Head of caudate nucleus (tissue), 42 donors: ENCODE results near the gene EFNA1.
"Not testable (repeated sequence)": the region's sequence is repeated elsewhere in the genome, so short reads cannot be mapped to it uniquely, and the experiment has no call there.

Experiments used
- DNase-seq, 42 donors: peaks; one replicate each; pipeline versions ENCODE4 v3.0.0 to v3.0.0-alpha.2; 2020 to 2021; ENCODE audit warnings: mixed read lengths in 7 of 42
- intact Hi-C: fragments of 100-400 bp; cut with DNase I; formaldehyde crosslinking; loops from one replicate; pipeline ENCODE4 v1.15.0; 2022

Gene EFNA1

GRCh38 chr1:155134322-155134721 lies 6.6 kb downstream of the EFNA1 start:
- no peak for DNase-seq
- intact Hi-C loops: no loop called here

- intact Hi-C loops: no loop called here
- peak; percentile 56 to 96 (median 85) for DNase-seq
Observed at GRCh38 chr1:155134880-155135414, 7.3 kb downstream of the EFNA1 start.

- intact Hi-C loops: no loop called here
- DNase-seq: peak; percentile 83 to 97 (median 94)
Observed at GRCh38 chr1:155135415-155136028, 7.8 kb downstream of the EFNA1 start, which contains the start of gene SLC50A1. Gene SLC50A1 (plus strand): TSS chr1:155135852. CDS start chr1:155135912, 60 bp downstream.

GRCh38 chr1:155136748-155137147 lies 9.1 kb downstream of the EFNA1 start:
- intact Hi-C loops: no loop called here
- DNase-seq: peak in 2 of 42 donors; percentile 9 to 13

- intact Hi-C loops: no loop called here
- no peak for DNase-seq
Observed at GRCh38 chr1:155137154-155137949, 9.7 kb downstream of the EFNA1 start.

GRCh38 chr1:155139895-155140629 lies 12.4 kb downstream of the EFNA1 start, which contains the start of gene DPM3:
Gene DPM3 (minus strand): TSS chr1:155140531. CDS start chr1:155140240, 291 bp downstream.
- peak; percentile 87 to 97 (median 95) for DNase-seq
- intact Hi-C loops: no loop called here

- intact Hi-C loops: no loop called here
- no peak for DNase-seq
Observed at GRCh38 chr1:155140630-155140953, 12.9 kb downstream of the EFNA1 start.

GRCh38 chr1:155141749-155142148 lies 14.1 kb downstream of the EFNA1 start:
- intact Hi-C loops: no loop called here
- DNase-seq: no peak

- DNase-seq: no peak
- intact Hi-C loops: no loop called here
Observed at GRCh38 chr1:155145491-155145890, 17.8 kb downstream of the EFNA1 start.

GRCh38 chr1:155155996-155156643 lies 28.4 kb downstream of the EFNA1 start:
- intact Hi-C loops, DNase-seq: not testable (repeated sequence)

GRCh38 chr1:155158991-155159390 lies 31.3 kb downstream of the EFNA1 start:
- intact Hi-C loops: no loop called here
- no peak for DNase-seq

- no peak for DNase-seq
- intact Hi-C loops: no loop called here
Observed at GRCh38 chr1:155160128-155160527, 32.5 kb downstream of the EFNA1 start.

GRCh38 chr1:155162631-155163030 lies 35.0 kb downstream of the EFNA1 start:
- DNase-seq, intact Hi-C loops: not testable (repeated sequence)

GRCh38 chr1:155163785-155164184 lies 36.1 kb downstream of the EFNA1 start:
- intact Hi-C loops: not testable (repeated sequence)
- peak in 1 of 42 donors; percentile 1 for DNase-seq

GRCh38 chr1:155164625-155165024 lies 36.9 kb downstream of the EFNA1 start:
- peak in 1 of 42 donors; percentile 5 for DNase-seq
- intact Hi-C loops: not testable (repeated sequence)

- DNase-seq: peak in 2 of 42 donors; percentile 20 to 42
- intact Hi-C loops: no loop called here
Observed at GRCh38 chr1:155166051-155166470, 38.4 kb downstream of the EFNA1 start.

- intact Hi-C loops: no loop called here
- DNase-seq: peak in 39 of 42 donors; percentile 23 to 75 (median 53)
Observed at GRCh38 chr1:155166471-155167165, 38.9 kb downstream of the EFNA1 start.
